Jurkat, Clone E6-1 (cell line): Measurements from ENCODE around the gene SLC25A41.
"Not testable (repeated sequence)": the region's sequence is repeated elsewhere in the genome, so short reads cannot be mapped to it uniquely, and the experiment has no call there.

Source experiments
- DNase-seq: peaks from one replicate; pipeline ENCODE4 v3.0.0-alpha.2; 2011; ENCODE audit warnings: low read depth, low spot score
- H3K4me3 ChIP-seq: 2 replicates; pipeline ENCODE4 v1.5.1; 2011; ENCODE audit warnings: mild to moderate bottlenecking, low read length, control low read depth, moderate library complexity

The SLC25A41 gene

DNA sequence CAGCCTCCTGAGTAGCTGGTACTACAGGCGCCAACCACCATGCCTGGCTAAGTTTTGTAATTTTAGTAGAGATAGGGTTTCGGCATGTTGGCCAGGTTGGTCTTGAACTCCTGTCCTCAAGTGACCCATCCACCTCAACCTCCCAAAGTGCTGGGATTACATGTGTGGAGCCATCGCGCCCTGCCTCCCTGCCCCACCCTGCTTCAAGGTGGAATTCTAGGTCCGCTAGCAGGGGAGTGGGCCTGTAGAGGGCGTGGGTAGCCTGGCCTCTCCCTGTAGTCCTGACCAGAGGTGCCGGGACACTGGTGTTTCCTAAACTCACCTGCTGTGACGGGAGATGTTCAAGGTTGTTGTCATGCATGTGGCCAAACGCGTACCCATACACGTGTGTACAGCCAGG lies 398 bp downstream of the SLC25A41 start:
- no peak for DNase-seq
- no peak overlapping the region for H3K4me3 ChIP-seq

DNA sequence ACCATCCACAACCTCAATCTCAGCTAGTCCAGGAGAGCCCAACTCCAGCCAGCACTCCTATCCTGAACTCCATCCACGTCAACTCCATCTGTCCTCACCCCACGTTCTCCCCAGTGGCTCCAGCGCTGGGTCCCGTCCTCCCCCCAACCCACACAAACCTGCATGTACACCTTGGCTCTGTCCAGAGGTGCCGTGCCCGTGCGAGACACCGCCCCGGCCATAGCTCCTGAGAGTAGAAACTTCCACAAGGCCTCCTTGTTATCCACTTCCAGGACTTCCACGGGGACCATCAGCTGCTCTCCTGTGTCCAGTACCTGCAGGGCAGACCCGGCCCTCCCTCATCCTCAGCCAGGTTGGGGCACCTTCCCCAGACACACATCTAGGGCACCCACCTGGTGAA lies 1.7 kb downstream of the SLC25A41 start:
- no peak for DNase-seq
- no peak overlapping the region for H3K4me3 ChIP-seq

DNA sequence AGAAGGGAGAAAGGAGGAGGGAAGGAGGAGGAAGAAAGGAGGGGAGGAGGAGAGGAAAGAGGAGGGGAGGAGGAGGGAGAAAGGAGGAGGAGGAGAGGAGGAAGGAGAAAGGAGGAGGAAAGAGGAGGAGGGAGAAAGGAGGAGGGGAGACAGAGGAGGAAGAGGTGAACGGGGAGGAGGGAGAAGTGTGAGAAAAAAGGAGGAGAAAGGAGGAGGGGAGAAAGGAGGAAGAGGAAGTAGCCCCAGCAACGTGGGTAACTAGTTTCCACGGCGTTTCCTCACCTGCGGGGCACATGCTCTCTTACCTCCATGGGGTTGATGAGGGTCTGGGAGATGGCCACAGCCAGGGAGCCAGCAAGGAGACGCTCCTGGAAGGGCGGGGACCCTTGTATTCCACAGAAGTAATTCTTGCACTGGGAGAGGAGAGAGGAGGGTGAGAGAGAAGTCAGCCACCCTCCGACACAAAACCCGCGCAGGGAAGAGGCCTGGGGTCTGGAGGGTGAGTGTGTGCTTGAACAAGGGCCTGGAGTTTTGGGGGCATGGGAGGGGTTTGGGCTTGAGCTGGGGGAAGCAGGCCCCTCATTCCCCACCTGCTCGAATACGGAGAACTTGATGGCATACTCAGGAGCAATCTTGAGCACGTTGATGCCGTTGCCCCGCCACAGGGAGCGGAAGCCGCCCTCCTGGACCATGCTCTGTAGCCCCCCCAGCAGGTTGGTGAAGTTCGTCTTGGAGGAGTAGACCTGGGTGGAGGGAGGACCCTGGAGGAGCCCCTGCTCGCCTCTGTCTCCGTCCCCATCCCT lies 3.9 kb downstream of the SLC25A41 start:
- H3K4me3 ChIP-seq, result no peak overlapping the region
- no peak for DNase-seq

DNA sequence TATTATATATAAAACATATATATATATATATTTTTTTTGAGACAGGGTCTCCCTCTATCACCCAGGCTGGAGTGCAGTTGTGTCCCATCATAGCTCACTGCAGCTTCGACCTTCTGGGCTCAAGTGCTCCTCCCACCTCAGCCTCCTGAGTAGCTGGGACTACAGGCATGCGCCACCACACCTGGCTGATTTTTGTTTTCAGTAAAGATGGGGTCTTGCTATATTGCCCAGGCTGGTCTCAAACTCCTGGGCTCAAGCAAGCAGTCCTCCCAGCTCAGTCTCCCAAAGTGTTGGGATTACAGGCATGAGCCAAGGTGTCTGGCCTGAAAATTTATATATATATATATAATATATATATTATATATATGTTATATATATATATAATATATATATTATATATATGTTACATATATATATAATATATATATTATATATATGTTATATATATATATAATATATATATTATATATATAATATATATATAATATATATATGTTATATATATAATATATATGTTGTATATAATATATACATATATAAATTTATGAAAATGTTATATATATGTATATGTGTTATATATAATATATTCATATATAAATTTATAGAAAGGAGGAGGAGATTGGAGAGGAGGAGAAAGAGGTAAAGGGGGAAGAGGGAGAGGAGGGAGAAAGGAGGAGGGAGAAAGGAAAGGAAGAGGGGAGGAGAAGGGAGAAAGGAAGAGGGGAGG lies 4.7 kb downstream of the SLC25A41 start:
- not testable (repeated sequence) for DNase-seq, H3K4me3 ChIP-seq

DNA sequence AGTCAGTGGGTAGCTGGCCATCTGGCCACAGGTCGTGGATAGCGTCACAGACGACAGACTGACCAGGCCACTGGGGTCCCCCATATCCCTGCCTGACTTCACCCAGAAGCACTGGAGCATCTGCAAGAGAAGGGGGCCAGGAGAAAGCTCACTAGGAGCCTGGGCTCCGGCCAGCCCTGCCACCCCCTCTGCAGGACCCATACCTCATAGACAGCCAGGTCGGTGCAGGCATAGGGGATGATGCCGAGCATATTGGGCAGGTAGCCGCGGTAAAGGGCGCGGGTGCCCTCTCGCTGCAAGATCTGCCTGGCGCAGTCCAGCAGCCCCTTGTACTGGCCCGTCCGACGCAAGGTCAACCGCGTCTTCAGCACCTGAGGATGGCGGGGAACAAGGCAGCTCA lies 6.4 kb downstream of the SLC25A41 start:
- H3K4me3 ChIP-seq, result no peak overlapping the region
- DNase-seq, result no peak

DNA sequence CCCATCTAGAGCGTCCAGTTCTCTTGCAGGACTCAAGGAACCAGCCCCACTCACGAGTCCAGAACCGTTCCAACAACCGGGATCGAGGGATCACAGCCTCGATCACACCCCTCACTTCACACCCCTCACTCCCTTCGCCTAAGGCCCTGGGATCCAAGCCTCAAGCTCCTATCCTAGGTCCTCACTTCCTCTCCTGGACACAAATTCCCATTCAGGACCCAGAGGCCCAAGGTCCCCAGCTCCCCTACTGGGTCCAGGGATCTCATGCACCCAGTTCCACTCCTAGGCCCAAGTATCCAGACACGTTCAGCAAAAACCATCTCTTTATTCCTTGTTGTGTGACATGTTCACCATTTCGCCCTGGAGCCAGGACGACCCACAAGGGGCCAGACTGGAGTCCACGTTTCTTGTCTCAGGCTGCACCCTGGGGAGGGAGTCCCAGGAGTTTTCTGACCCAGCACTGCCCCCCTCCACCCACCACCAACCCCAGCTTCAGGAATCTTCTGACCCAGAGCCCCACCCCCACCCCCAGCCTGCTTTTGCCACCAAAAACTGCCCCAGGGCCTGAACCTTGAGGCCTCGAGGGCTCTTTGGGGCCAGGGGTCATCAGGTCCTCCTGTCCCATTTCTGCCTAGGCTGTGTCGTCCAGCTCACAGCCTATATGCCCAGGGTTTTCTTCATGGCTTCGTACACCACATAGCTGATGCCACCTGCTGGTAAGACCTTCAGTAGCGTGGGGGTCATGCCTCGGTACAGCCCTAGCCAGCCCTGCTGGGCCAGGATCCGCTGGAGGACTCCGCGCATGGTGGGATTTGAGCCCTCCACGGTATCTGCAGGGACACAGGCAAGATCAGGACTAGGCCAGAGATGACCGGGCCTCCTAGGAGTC lies 7.6 kb downstream of the SLC25A41 start:
- H3K4me3 ChIP-seq, result peak overlapping the region; percentile 44
- DNase-seq, result peak; percentile 36

DNA sequence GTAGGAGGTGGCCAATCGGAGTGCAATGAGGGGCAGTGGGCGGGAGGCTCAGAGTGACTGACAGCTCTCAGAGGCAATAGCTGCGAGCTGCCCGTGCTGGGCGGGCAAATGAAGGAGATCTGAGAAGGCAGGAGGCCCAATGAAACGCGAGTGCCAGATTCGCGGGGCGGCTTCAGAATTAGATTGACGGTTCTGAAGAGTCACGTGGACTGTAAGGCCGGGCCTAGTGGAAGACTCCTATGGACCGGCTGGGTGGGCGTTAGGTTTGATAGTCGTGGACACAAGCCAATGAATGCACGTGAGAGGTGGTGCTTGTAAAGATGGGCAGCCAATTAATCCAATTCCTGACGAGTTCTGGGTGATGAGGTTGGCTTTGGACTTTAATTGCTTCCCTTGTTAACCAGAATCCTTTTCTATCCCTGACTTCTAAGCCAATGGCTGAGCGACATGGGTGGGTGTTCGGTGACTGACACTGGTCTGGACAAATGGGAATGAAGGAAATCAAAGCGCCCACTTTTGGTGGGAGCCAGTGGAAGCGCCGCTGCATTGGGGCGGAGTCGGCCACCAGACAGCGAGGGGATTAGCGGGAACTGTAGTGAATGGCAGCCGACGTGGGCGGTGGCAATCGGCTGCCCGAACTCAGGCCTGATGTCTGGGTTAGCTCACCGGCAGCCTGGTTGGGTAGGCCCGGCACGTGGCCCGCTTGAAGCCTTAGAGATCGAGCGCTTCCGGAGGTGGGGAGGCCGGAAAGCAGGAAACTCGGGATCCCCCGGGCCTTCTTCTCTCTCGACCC lies 8.4 kb downstream of the SLC25A41 start:
- DNase-seq, result peak; percentile 100
- peak overlapping the region; percentile 44 for H3K4me3 ChIP-seq

DNA sequence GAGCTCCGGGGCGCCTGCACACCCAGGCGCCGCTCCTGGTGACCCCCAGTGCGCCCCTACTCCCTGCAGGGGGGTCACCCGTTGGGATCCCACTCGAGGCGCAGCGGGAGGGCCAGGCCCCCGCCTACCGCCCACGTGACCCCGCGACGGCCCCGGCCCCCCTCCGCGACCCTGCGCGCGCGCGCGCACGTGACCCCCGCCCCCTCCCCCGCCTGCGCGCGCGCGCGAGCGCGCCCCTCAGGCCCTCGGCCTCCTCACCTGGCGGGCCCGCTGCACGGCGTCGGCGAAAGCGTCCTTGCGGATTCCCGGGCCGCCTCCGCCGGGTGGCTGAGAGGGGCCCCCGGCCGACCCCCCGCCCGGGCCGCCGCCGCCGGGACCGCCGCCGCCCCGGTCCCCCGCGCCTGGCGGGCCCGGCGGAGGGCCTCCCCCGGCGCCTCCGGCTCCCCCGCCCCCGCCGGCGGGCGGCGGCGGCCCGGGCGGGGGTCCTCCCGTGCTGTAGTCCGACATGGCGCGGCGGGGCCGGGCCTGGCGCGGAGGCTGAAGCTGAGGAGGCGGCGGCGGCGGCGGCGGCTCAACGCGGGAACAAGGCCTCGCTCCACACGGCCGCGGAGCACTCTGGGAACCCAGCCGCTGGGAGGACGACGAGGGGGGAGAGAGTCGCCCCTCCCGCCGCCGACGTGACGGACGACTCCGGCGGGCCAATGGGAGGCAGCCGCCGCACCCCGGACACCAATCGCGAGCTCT lies 9.2 kb downstream of the SLC25A41 start, which contains the start of gene KHSRP:
Gene KHSRP (minus strand): TSS at position 617 of the 744 bp plus-strand sequence. CDS start 110 bp downstream, at position 507.
- H3K4me3 ChIP-seq, result peak within 1 kb of the TSS; percentile 99
- no peak for DNase-seq

DNA sequence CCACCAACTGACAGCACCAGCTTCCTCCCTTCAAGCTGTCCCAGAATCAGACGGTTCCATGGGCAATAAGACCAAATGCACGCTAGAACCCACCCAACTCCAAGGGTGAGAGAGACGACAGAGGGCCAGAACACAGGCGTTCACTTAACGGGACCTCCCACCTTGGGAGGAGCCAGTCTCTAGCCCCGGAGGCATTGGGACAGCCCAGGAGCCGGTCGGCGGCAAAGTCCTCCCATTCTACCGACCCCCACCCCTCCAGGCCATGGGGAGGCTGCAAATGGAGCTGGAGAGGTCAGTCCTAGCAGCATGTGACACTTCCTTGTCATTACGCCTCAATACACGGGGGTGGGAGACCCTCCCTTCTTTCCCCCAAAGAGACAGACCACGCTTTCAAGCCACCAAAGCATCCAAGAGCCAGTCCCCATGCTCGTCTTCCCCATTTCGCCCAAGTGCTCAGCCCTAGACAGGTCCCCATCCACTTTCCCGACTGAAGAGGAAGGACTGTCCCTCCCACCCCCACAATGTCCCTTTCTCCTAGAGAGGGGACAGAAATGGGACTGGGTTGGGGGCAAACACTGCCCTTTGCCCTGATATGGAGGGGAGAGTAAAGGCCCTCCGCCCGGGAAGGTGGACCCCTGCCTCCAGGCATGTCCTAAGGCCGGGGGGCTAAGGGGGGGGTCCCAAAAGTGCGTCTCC lies 9.9 kb downstream of the SLC25A41 start:
- no peak for DNase-seq

DNA sequence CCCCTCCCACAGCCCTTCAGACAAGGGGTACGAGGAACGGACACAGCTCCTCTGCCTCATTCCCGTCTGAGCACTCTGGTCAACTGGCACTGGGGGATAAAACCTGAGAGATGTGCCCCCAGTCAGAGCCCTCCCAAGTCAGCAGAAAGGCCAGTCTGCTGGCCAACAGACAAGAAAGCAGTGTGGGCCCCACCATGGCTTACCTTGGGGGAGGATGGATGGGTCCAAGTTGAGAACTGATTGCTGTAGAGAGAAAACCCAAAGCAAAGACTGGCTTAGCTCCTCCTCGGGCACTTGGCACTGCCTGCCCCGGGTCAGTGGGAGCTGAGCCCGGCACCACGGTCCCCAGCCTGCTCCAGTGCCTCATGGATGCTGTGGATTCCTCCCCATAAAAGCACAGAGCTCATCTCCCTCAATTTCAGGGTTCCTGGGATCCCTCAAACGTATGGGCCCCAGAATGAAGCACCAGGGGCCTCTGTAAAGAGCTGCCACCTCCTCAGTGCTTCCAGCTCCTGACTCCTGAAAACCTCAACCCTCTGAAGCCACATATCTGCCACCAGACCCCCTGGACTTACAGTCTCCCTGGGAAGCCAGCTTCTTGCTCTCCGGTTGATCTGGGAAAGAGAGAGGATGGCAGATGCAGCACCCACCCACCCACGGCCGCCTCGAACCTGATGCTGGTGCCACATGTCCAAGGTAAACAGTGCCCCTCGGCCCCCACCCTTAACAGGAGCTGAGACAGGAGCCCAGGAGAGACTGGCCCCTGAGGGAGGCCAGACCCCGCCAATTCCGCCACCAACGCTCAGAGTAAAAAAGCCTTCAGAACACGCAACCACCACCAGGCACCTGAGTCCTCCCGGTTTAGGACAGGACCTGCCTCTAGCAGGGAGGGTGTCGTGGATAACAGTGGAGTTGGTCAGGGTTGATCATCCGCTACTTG lies 12.2 kb downstream of the SLC25A41 start:
- H3K4me3 ChIP-seq, result no peak overlapping the region
- DNase-seq, result no peak

More for the DNA sequence above, 9.9 kb downstream of the SLC25A41 start:
- peak overlapping the region; percentile 99 for H3K4me3 ChIP-seq

DNA sequence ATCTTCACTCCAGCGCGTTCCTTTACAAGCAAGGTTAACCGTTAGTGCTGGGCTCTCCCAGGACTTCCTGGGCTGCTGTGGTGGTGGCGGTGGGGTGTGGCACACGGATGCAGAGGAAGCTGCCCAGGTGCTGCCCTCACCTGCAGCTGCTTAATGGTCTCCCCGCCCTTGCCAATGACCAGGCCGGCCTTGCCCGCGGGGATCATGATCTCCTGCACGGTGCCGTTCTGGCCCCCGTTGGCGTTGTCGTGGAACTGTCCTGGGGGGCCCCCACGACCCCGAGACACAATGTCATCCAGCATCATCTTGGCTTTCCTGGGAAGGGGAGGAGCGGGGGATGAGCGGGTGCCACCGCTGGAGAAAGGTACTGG lies 15.0 kb downstream of the SLC25A41 start:
- DNase-seq, result no peak

DNA sequence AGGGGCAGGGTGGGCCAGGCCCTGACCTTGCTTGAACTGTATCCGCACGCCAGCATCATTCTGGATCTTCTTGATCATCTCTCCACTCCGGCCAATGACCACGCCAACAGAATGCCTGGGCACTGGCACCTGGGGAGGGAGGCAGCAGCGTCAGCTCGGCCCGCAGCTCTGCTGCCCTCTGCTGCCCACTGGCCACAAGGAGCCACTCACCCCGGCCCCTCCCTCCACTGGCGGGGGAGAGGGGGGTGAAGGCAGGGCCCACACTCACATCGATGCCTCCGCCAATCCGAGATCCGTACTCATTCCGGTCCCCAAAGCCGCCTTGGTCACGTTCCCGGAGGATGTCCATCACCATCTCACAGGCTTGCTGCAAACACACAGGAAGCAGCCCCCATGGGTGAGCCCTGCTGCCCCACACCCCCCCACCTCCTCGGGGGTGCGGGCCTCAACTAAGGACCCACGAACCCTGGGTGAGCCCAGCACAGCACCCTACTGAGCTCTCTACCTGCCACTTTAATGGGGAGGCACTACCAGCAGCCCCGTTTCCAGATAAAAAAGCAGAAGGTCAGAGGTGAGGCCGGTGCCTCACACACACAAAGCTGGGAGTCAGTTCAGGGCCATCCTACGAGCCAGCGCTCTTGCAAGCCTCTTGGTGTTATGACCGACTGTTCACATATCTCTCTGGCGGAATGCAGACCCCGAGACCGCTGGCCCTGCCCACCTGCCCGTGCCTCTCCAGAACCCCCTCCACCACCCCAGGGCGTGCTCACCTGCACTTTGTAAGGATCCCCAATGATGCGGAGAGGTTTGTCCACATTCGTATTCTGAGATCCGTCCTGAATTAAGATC lies 15.6 kb downstream of the SLC25A41 start:
- no peak for DNase-seq
- no peak overlapping the region for H3K4me3 ChIP-seq

More for the DNA sequence above, 15.0 kb downstream of the SLC25A41 start:
- no peak overlapping the region for H3K4me3 ChIP-seq

DNA sequence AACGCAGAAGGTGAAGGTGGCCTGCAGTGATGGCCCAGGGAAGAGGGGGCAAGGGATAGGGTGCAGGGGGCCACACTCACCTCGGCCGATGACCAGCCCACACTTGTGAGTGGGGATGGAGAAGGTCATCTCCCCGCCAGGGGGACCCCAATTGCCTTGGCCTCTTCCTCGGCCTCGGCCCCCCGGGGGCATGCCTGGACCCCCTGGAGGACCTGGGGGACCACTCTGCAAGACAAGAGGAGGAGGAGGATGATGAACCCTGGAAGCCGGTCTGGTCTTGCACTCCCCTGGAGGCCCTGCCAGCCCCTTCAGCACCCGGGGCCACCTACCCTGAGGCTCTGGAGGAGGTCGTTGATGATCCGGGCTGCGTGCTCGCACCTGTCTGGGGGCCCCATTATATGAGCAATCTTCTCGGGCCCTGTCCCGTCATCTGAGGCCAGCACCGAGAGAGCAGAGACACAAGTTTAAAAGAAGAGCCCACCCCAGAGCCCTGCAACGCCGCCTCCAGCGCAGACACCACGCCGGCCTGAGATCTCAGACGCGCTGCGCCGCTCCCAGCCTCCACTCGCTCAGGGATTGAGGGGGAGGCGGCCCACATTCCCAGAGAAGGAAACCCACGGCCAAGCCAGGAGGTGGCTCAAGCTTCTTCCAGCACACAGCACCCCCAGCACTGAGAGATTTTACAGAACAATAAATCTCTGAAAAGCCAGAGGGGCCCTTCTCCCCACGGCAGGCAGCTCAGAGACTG lies 16.7 kb downstream of the SLC25A41 start:
- no peak overlapping the region for H3K4me3 ChIP-seq
- DNase-seq, result no peak

DNA sequence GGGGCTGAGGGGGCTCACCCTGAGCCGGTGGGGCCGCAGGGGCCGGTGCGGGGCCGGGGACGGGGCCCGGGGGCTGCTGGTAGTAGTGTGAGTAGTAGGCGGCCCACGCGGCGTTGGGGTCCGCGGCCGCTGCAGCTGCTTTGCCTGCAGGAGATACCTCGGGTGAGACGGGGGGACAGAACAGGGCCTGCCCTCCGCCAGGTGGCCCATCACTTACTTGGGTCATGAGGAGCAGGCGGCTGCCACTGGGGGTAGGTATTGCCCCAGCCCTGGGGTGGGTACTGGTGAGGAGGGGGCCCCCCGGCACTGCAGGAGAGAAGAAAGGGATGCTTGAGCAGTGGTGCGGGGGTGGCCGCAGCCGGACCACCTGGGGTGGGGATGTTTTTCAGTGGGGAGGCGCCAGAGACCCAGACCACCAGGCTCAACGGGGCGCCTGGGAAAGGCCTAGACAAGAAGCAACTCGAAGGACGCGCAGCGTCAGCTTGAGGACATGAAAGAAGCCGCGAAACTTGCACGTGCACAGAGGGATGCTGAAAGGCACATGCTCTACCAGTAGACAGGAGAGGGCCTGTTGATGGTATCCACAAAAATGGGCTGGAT lies 17.9 kb downstream of the SLC25A41 start:
- DNase-seq, result no peak
- H3K4me3 ChIP-seq, result no peak overlapping the region
